Right hindlimb (tissue), 1 donor: ENCODE measurements around the gene C1orf56.
"Not testable (repeated sequence)": the region's sequence is repeated elsewhere in the genome, so short reads cannot be mapped to it uniquely, and the experiment has no call there.

Experiments
- DNase-seq: peaks from one replicate; pipeline ENCODE4 v3.0.0-alpha.2; 2018

Gene C1orf56

DNA sequence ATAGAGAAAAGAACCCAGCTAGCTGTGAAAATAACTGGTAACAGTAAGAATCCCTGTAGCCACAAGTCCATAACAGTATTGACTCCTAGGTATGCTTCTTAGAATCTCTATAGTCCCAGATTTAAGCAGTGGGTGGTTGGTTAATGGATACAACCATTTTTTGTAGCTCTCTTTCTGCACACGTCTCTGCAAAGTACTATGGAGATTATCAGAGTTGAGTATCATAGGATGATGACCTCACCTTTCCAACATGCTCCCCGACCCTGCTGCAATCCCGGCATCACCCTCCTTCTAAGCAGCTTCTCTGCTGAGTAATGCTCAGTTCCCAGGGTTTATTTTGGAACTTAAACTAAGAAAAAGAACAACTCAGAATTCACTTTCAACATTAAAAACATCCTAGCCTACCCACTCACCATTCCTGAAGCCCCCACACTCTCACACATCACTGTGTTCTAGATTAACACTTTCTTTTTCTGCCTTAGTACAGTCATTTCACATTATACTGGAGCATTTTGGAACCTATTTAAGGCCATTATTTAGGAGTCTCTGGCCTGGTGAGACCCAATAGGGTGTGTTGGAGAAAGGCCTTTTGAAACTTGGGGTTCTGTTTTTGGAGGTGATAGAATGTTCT, 15.3 kb downstream of the C1orf56 start:
- DNase-seq: no peak

DNA sequence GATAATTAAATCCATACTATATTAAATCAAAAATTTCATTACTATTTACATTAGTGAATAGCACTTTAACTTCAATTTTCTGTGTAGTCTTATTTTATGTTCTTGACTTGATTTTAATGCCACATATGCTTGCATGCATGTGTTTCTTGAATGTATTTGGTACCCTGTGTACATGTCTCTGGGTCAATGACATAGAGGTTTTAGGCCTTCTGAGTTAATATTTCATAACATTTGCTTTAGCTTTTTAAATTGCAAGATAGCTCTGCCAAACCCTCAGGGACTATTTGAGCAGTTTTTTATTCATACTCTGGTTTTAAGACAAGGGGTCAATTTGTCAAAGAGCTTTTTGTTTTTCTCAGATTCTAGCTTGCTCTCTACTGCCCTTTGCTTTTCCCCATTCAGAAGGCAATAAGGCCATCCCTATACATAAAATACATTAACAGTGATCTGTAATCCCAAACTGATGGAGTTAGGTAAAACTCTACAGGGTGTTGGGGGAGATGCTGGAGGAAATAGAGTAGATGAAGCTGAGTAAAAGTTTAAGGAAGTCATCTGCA, 17.6 kb downstream of the C1orf56 start:
- DNase-seq: no peak

DNA sequence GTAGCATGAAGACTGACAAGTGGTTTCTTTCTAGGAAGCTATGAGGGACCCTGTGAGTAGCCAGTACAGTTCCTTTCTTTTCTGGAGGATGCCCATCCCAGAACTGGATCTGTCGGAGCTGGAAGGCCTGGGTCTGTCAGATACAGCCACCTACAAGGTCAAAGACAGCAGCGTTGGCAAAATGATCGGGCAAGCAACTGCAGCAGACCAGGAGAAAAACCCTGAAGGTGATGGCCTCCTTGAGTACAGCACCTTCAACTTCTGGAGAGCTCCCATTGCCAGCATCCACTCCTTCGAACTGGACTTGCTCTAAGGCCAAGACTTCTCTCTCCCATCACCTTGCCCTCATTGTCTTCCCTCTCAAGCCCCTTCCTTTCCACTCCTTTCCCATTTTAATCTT, 19.6 kb downstream of the C1orf56 start:
- DNase-seq: no peak

DNA sequence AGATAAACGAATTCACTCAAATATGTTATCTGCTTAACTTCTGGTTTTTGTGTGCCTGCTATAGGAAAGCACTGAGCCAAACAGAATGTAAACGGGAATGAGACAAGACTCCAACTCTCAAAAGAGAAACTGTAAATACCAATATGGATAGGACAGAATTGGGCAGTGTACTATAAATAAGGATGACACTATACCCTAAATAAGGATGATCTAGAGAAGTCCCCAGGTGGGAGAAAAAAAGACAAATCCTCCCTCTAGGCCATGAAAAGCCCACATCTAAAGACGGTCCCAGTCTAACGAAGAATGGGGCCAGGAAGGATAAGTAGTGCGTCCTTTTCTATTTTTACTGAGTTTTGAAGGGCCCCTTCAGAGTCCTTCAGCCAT, 21.5 kb downstream of the C1orf56 start:
- DNase-seq: no peak

DNA sequence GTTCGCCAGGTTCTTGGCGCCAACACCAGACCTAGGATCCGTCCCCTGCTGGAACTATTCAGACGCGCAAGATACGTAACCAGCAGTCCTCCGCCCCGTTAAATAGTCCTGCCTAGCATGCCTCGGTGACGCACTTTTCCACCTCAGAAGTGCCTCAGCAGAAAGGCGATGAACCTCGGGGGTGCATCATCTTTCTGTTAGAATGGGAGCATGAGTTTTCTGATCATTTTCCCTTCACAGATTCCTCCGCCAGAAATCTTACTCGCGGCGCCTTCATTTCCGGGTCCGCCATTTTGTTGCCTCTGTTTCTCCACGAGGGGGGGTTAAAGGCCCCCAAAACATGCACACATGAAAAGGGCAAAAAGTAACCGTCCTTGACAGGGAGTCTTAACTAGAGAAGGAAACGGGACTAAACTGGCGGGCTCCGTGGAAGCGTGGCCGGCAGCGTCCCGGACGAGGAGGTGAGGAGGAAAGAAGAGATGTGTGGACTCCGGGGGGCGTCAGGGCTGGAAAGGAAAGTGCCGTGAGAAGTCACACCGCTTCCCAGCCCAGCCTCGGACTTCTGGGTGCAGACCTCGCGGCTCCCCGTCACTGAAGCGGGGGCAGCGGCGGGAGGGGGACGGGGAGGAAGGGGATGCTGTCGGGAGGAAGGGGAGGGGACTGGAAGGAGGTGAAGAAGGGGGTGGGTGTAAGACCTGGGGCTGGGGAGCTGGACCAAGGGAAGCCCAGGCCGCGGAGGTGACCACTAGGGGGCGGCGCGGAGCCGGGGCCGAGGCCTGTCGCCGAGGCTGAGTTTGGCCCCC, 23.1 kb downstream of the C1orf56 start, which contains the start of gene GABPB2:
TSS of gene GABPB2 (plus strand) at position 288 of the 803 bp plus-strand sequence. CDS start 17,429 bp downstream, outside the sequence.
- peak; percentile 96 for DNase-seq

DNA sequence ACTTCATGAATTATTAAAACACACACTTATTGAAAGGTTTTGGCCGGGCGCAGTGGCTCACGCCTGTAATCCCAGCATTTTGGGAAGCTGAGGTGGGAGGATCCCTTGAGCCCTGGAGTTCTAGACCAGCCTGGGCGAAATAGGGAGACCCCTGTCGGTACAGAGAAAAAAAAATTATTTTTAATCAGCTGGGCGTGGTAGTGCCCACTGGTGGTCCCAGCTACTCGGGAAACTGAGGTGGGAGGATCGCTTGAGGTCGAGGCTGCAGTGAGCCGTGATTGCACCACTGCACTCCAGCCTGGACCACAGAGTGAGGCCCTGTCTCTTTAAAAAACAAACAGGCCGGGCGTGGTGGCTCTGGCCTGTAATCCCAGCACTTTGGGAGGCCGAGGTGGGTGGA, 24.7 kb downstream of the C1orf56 start:
- no peak for DNase-seq

DNA sequence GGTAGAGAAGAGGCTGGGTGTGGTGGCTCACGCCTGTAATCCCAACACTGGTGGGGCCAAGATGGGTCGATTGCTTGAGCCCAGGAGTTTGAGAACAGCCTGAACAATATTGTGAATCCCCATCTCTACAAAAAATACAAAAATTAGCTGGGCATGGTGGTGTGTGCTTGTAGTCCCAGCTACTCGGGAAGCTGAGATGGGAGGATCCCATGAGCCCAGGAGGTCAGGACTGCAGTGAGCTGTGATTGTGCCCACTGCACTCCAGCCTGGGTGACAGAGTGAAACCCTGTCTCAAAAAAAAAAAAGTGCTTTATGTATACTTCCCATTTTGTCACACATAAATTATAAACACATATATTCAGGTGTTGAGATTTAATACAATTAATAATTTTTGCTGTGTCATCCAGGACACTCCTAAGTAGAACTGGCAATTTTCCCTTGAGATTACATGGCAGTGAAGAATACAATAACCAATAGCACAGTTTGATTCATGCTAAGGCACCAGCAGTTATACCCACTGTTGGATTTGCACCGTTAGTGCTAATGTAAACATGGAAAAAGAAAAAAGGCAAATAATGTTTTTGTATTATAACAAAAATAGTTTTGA, 38.5 kb downstream of the C1orf56 start:
- DNase-seq: no peak

DNA sequence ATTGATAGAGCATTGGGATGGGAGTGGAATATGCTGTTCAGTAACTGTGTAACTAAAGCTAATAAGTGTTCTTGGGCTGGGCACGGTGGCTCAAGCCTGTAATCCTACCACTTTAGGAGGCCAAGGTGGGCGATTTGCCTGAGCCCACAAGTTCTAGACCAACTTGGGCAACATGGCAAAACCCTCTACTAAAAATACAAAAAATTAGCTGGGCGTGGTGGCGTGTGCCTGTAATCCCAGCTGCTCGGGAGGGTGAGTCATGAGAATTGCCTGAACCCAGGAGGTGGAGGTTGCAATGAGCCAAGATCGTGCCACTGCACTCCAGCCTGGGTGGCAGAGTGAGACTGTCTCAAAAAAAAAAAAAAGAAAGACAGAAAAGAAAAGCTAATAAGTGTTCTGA, 49.9 kb downstream of the C1orf56 start:
- DNase-seq: not testable (repeated sequence)

DNA sequence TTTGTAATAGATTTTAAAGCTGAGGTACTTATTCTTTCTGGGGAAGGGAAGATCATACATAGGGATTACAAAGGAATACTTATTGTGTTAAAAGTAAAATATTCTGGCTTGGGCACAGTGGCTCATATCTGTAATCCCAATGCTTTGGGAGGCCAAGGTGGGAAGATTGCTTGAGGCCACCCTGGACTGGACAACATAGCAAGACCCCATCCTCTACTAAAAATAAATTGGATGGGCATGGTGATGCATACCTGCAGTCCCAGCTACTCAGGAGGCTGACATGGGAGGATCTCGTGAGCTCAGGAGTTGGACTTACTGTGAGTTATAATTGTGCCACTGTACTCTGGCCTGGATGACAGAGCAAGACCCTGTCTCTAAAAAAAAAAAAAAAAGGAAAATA, 50.6 kb downstream of the C1orf56 start:
- DNase-seq: no peak
